GM18951 (cell line): ENCODE data around the gene EEF1AKMT4.

Experiments used
- POLR2A ChIP-seq: IDR thresholded peaks from 4 replicates; pipeline ENCODE4 v1.6.1; 2011; ENCODE audit warnings: mild to moderate bottlenecking; ENCODE audit not compliant: insufficient read length, insufficient read depth; ENCODE audit errors: extremely low read depth
- in situ Hi-C: fragments of 300-500 bp; cut with MboI; formaldehyde crosslinking; loops from one replicate; pipeline ENCODE4 v1.12.0; 2022; ENCODE audit warnings: low sequenced_read_pairs, mixed read lengths, inconsistent platforms; ENCODE audit not compliant: unreplicated experiment

Gene EEF1AKMT4

GRCh38 chr3:184239221-184239620, 10.3 kb upstream of the EEF1AKMT4 start:
- TF ChIP-seq POLR2A, result no peak
- in situ Hi-C loops, result no loop called here

- in situ Hi-C loops, result no loop called here
- TF ChIP-seq POLR2A, result no peak
Measured at GRCh38 chr3:184239708-184240107, 9.8 kb upstream of the EEF1AKMT4 start.

- no peak for TF ChIP-seq POLR2A
- in situ Hi-C loops, result no loop called here
Measured at GRCh38 chr3:184240384-184241140, 8.9 kb upstream of the EEF1AKMT4 start.

- in situ Hi-C loops, result no loop called here
- TF ChIP-seq POLR2A, result no peak
Measured at GRCh38 chr3:184241141-184241446, 8.4 kb upstream of the EEF1AKMT4 start.

- in situ Hi-C loops, result no loop called here
- TF ChIP-seq POLR2A, result no peak
Measured at GRCh38 chr3:184241447-184242296, 7.8 kb upstream of the EEF1AKMT4 start.

- in situ Hi-C loops, result no loop called here
- no peak for TF ChIP-seq POLR2A
Measured at GRCh38 chr3:184242297-184242685, 7.2 kb upstream of the EEF1AKMT4 start.

- in situ Hi-C loops, result no loop called here
- peak; percentile 94 for TF ChIP-seq POLR2A
Measured at GRCh38 chr3:184248454-184249411, 739 bp upstream of the EEF1AKMT4 start, which contains the start of gene ALG3. Gene ALG3, minus strand, starts transcription at chr3:184248962. Its CDS starts 22 bp downstream, at chr3:184248940.

- in situ Hi-C loops, result no loop called here
- TF ChIP-seq POLR2A, result no peak
Measured at GRCh38 chr3:184250167-184250828, 826 bp downstream of the EEF1AKMT4 start.

- in situ Hi-C loops, result no loop called here
- no peak for TF ChIP-seq POLR2A
Measured at GRCh38 chr3:184255291-184256039, 6.0 kb downstream of the EEF1AKMT4 start.

GRCh38 chr3:184257083-184257915, 7.8 kb downstream of the EEF1AKMT4 start:
- in situ Hi-C loops, result no loop called here
- TF ChIP-seq POLR2A, result no peak

- in situ Hi-C loops, result no loop called here
- no peak for TF ChIP-seq POLR2A
Measured at GRCh38 chr3:184258926-184259325, 9.5 kb downstream of the EEF1AKMT4 start.

- in situ Hi-C loops, result no loop called here
- TF ChIP-seq POLR2A, result no peak
Measured at GRCh38 chr3:184259396-184259877, 10.0 kb downstream of the EEF1AKMT4 start.
